HL-60 (cell line): ENCODE data around the gene BRWD1.

Experiments used
- POLR2AphosphoS5 ChIP-seq: IDR thresholded peaks from 2 replicates; pipeline ENCODE4 v1.6.1; 2012; ENCODE audit warnings: low read depth
- TF ChIP-seq, protein P1 (sequence below): IDR thresholded peaks from one replicate; pipeline ENCODE4 v1.5.1; 2011; ENCODE audit warnings: low read length, control low read depth, inconsistent platforms; ENCODE audit not compliant: insufficient read depth

DNA sequence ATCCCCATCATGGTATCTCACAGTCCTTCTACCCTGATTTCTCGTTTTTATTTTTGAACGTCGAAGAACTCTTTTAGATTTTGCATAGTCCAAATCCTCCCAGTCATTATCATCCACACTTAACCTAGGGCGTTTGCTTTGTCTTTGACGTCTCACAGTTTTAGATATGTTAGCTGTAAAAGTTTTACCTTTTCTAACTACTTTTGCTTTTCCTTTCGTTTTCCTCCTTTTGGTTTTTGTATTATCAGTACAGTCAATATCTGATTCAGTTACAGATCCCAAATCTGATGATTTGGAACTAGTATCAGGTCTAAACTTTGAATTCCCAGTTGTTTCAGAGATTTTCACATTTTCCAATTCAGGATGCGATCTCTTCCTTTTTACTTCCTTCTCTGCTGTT lies 117.1 kb downstream of the BRWD1 start:
- TF ChIP-seq, protein P1, sequence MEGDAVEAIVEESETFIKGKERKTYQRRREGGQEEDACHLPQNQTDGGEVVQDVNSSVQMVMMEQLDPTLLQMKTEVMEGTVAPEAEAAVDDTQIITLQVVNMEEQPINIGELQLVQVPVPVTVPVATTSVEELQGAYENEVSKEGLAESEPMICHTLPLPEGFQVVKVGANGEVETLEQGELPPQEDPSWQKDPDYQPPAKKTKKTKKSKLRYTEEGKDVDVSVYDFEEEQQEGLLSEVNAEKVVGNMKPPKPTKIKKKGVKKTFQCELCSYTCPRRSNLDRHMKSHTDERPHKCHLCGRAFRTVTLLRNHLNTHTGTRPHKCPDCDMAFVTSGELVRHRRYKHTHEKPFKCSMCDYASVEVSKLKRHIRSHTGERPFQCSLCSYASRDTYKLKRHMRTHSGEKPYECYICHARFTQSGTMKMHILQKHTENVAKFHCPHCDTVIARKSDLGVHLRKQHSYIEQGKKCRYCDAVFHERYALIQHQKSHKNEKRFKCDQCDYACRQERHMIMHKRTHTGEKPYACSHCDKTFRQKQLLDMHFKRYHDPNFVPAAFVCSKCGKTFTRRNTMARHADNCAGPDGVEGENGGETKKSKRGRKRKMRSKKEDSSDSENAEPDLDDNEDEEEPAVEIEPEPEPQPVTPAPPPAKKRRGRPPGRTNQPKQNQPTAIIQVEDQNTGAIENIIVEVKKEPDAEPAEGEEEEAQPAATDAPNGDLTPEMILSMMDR = no peak
- TF ChIP-seq POLR2AphosphoS5 = no peak
